Left hindlimb (tissue), 1 donor: ENCODE measurements around the gene DLGAP1.
A peak's percentile ranks its signal among the peaks of the same experiment; 100 is the strongest.

ENCODE experiments used
- DNase-seq: peaks from one replicate; pipeline ENCODE4 v3.0.0-alpha.2; 2018

The DLGAP1 gene

GRCh38 chr18:3552305-3552704 lies 902.8 kb downstream of the DLGAP1 start:
- no peak for DNase-seq

DNA sequence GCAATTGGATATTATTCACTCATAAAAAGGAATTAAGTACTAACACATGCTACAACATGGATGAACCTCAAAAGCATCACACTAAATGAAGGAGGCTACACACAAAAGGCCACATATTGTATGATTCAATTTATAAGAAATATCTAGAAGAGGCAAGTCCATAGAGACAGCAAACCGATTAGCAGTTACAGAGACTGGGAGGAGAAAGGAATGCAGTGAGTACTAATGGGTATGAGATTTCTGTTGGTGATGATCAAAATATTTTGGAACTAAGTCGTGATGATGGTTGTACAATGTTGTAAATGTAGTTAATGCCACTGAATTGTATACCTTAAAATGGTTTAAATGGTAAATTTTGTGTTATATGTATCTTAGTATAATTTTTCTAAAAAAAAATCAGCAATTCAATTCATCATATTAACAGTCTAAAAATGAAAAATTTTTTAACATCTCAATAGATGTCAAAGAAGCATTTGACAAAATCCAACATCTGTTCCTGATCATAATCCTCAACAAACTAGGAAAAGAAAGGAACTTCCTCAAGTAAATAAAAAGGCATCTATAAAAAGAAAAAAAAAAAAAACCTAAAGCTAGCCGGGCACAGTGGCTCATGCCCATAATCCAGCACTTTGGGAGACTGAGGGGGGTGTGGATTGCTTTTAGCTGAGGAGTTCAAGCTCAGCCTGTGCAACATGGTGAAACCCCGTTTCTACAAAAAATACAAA lies 907.1 kb downstream of the DLGAP1 start:
- DNase-seq = no peak

GRCh38 chr18:3546106-3546505 lies 909.0 kb downstream of the DLGAP1 start:
- no peak for DNase-seq

DNA sequence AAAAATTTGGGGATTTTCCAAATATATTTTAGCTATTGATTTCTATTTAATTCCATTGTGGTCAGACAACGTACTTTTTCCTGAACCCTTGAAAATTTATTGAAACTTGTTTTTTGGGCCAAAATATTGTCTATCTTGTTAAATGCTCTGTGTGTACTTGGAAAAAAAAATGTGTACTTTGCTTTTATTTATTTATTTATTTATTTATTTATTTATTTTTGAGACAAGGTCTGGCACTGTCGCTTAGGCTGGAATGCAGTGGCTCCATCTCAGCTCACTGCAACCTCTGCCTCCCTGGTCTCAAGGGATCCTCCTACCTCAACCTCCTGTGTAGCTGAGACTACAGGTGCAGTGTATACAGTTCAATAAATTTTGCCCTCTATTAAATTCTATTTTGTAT lies 910.6 kb downstream of the DLGAP1 start:
- no peak for DNase-seq

DNA sequence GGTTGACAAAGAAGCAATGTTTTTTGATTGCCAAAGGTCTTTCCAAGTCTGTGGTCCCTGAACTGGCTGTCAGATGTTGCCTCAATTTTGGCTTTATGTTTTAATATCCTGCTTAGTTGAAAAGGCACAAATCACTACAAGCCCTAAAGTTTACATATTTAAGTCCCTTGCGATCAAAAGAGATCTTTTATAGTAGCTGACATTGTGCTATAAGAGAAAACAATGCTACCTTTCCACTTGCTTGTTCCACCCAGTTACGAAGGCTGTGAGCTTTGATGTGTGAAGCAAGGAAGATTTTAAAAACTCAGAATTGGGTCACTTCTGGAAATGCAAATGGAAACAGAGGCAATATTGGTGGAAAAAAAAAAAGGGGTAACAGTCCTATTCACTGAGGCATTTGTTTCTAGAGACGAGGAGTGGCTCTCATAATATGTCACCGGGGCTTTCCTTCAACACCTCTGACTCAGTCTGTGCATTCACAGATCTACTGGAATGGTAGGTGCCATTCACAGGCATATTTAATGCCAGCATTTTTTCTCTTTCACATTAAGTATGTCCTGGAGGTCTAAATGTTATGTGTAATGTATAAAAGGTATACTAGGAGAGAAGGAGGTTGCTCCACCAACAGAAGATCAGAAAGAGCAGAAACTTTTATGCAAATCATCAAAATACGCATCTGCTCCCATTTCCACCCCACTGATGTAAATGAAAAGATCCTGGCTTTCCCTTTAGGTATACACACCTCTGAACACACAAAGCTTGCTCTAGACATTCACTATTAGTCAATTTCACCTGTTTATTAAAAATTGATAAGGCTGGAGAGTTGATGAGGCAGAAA lies 913.3 kb downstream of the DLGAP1 start:
- no peak for DNase-seq

DNA sequence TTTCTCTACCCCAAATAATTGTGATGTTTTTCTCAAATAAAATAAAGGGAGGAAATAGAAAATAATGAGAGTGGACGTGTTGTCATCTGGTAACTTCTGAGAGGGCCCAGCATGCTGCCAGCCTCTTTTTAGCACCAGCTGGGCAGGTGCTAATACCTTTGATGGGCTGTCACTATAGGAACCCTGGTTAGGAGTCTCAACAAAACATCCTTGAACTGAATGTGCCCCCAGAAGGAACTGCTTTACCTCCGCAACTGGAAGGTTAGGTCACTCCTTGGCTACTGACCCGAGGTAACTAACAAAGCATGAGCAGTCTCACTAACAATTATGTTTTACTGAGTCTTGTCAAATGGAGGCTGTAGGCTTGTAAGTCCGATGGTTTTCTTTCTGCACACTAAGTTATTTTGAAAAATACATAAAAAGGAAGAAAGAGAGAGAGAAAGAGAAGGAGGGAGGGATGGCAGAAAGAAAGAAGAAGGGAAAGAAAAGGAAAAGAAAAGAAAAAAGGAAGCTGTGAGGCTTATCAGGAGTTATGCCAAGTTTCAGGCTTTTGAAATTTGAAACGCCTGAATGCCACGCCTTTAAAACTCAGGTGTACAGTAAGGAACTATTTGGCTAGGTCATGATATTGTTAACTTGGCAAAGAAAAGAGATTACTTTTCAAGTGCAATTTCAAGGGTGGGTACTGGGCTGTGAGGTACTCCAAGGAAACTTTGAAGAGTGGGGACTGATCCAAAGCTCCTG lies 914.1 kb downstream of the DLGAP1 start:
- DNase-seq = no peak

DNA sequence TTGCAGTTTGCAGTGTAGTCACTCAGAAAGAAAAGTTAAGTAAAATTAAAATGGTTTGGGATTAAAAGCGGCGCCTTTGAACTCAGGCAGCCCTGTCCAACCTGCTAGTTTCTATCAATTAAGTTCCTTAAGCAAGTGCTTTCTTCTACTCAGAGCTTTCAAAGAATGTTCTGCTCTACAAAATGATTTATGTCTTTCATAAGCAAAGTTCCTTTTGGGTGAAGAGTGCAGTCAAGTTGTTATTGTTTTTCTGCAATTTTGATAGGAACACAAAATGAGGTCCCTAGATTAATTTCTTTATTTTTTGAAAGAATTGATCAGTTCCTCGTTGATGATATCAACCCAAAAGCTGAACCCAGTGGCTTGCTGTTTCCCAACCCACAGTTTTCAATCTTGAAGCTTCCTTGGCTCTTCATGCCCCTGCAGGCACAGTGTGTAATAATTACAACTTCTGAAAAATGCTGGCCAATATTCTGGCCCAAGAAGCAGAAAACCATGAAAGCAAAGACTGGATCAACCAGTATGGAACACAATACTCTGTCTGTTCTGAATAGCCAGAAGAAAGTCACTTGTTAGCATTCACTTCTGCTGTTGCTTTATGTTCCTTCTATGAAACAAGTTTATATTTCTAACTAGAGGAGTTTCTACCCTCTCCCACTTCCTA lies 916.0 kb downstream of the DLGAP1 start:
- no peak for DNase-seq

GRCh38 chr18:3538456-3538855 lies 916.7 kb downstream of the DLGAP1 start:
- no peak for DNase-seq

DNA sequence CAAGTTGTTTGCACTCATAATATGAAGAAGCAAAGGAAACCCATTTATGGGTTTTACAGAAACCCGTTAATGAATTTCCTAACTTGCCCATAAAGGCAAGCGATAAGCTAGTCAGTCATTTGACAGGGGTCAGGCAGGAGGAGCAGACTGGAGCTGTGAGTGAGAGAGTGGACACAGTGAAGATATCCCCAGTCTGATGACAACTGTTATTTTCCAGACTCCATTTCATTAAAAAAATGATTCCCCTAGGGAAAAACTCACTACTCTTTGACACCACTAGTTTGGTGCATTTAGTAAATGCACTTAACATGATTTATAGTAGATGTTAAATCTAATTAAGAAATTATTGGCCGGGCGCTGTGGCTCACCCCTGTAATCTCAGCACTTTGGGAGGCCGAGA lies 924.3 kb downstream of the DLGAP1 start:
- DNase-seq = no peak

- DNase-seq = no peak
Measured at GRCh38 chr18:3529601-3530000, 925.5 kb downstream of the DLGAP1 start.

GRCh38 chr18:3529077-3529476 lies 926.0 kb downstream of the DLGAP1 start:
- DNase-seq = no peak

DNA sequence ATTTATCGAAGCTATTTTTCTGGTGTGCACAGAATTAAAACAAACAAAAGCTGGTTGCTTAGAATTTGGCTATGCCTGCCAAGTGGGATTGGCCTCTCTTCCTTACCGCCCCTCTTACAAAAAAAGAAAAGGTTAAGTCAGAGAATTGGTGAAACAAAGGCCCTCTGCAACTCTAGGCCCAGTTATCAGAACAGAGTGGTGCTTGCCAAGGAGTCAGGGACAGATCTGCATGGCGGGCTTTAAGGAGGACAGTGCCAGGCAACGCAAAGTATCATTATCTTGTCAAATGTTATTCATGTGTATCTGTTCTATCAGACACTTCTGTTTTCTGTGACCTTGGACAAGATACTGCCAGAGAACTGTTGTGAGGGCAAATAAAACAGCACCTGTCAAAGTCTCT lies 926.9 kb downstream of the DLGAP1 start:
- no peak for DNase-seq

DNA sequence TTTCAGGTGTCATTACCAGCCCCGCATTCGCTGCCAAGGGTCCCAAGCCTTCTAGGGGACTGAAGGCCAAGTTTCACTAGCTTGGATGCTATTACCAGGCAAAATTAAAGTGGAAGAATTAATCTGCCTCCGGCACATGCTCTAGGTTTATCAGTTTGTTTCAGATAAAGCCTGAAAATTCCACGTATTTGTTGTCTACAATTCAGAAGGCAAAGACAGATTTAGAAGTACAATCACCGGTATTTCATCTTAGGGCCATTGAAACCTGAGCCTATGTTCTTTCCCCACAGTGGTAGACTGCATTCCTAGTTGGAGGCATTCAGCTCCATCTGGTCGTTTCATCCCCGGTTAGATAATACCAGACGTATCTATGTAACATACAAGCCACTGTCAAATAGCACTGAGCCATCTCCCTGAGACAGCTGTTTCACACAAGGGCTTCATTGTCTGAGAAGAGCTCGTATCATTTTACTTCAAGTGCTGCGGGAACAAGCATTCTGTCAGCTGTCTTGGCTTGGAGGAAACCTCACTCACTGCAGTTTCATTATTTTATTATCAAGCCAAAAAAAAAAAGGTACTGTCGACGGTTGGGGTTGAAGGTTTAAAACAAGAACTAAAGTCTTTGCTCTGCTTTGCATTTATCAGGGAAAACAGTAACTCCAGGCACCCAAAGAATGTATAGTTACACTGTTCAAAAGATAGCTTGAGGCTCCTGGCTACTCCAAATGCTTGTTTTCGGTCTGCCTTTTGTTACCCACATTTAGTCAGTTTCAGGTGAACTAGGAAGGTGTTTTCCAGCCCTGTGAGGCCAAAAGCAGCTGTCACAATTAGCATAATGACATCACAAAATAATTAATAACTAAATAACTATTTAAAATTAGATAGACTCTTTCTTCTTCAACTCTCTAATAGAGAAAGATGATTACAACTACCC lies 928.4 kb downstream of the DLGAP1 start:
- DNase-seq = peak; percentile 69

- no peak for DNase-seq
Measured at GRCh38 chr18:3525870-3526420, 929.2 kb downstream of the DLGAP1 start.

GRCh38 chr18:3524706-3525105 lies 930.4 kb downstream of the DLGAP1 start:
- no peak for DNase-seq

DNA sequence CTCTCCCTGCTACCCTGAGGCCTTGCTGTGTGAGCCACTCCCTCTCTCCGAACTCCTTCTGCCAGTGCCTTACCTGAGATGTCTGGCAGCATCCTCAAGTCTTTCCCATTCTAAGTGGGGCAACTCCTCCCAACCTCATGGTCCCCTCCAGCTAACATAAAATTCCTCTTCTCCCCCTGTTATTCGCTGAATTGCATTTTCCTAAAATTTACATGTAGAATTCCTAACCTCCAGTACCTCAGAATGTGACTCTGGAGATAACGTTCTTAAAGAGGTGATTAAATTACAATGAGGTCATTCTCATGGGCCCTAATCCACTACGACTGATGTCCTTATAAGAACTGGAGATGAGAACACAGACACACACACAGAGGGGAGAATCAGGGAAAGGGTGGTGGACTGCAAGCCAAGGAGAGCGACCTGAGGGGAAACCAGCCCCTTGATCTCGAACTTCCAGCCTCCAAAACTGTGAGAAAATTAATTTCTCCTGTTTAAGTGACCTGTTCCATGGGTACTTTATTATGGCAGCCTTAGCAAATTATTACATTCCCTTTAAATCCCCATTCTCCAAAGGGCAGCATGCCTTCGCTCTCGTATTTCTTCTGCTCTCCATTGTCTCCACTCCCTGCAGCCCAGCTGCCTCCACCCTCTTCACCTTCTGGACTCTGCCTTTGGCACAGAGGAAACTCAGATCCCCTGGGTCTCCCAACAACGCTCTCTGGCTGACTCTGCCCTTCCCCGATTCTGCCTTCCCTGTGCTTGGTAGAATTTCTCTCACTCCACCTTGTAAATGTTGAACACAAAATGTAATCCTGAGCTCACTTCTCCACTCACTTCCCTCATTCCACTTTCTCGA lies 934.6 kb downstream of the DLGAP1 start:
- DNase-seq = no peak

GRCh38 chr18:3514312-3515216 lies 940.5 kb downstream of the DLGAP1 start:
- no peak for DNase-seq

DNA sequence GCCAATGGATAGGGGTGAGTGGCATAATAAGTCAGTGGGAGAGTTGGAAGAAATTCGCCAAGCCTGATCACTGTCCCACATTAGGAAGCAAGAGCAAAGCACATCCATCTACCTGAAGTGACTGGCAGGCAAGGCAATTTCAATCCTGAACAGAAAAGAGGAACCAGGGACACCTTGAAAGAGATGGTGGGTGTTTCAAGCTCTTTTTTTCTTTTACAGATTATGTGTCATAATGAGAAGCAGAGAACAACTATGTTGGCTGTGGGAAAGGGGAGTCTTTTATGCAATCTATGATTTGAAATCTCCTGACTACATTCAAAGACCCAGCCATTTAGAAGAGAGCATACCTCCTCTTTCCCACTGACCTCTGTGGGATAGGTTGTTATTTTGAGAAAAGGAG lies 941.6 kb downstream of the DLGAP1 start:
- no peak for DNase-seq

- no peak for DNase-seq
Measured at GRCh38 chr18:3511980-3512379, 943.1 kb downstream of the DLGAP1 start.

- no peak for DNase-seq
Measured at GRCh38 chr18:3510896-3511295, 944.2 kb downstream of the DLGAP1 start.
